OCI-LY3 (cell line): ENCODE measurements around the gene RCAN2.

Experiments used
- H2AFZ ChIP-seq: fragments of 200-600, 300-600 bp; shearing (Covaris generic); 2 replicates; pipeline ENCODE4 v1.6.0; 2014; ENCODE audit warnings: antibody characterized with exemption, low read depth, low read length
- H3K27ac ChIP-seq: fragments of 200-600, 300-600 bp; sonication (generic); 2 replicates; pipeline ENCODE4 v1.5.1; 2014; ENCODE audit warnings: mild to moderate bottlenecking, low read length, moderate library complexity, mixed read lengths
- H3K27me3 ChIP-seq: fragments of 200-600, 300-600 bp; sonication (generic); 2 replicates; pipeline ENCODE4 v1.6.1; 2014; ENCODE audit warnings: low read depth, low read length, mixed read lengths
- H3K36me3 ChIP-seq: fragments of 200-600, 300-600 bp; sonication (generic); replicated peaks from 2 replicates; pipeline ENCODE3; 2014; ENCODE audit warnings: low read depth, low read length, mixed read lengths
- H3K4me1 ChIP-seq: fragments of 300-600, 200-600 bp; sonication (generic); 2 replicates; pipeline ENCODE4 v1.6.1; 2014; ENCODE audit warnings: low read length, mixed read lengths
- H3K4me2 ChIP-seq: fragments of 200-600, 300-600 bp; sonication (generic); 2 replicates; pipeline ENCODE4 v1.6.1; 2014; ENCODE audit warnings: low read length, mixed read lengths
- H3K4me3 ChIP-seq: fragments of 300-600, 200-600 bp; sonication (generic); 2 replicates; pipeline ENCODE4 v1.5.1; 2014; ENCODE audit warnings: antibody characterized with exemption, mild to moderate bottlenecking, low read length, moderate library complexity
- H3K79me2 ChIP-seq: fragments of 300-600, 200-600 bp; shearing (Covaris generic); 2 replicates; pipeline ENCODE4 v1.6.1; 2014; ENCODE audit warnings: mild to moderate bottlenecking, low read length, mixed read lengths
- H3K9ac ChIP-seq: fragments of 300-600, 200-600 bp; shearing (Covaris generic); 2 replicates; pipeline ENCODE4 v1.6.0; 2014; ENCODE audit warnings: mild to moderate bottlenecking, low read length, moderate library complexity
- H3K9me3 ChIP-seq: fragments of 200-600, 300-600 bp; shearing (Covaris generic); 2 replicates; pipeline ENCODE4 v1.6.1; 2014; ENCODE audit warnings: low read length, mixed read lengths; ENCODE audit not compliant: insufficient read depth
- H4K20me1 ChIP-seq: fragments of 200-600, 300-600 bp; sonication (generic); 2 replicates; pipeline ENCODE4 v1.6.1; 2016; ENCODE audit warnings: low read length, mixed read lengths; ENCODE audit not compliant: insufficient read depth
- CTCF ChIP-seq: fragments of 200-600, 300-600 bp; sonication (generic); IDR thresholded peaks from 2 replicates; pipeline ENCODE4 v1.5.1; 2014; ENCODE audit warnings: antibody characterized with exemption, low read length, low read depth
- EZH2phosphoT487 ChIP-seq: fragments of 200-600 bp; shearing (Covaris generic); IDR thresholded peaks from 2 replicates; pipeline ENCODE4 v1.6.1; 2018; ENCODE audit warnings: antibody characterized with exemption, mixed run types, low read depth

Gene RCAN2

GRCh38 chr6:46289898-46290297 lies 201.4 kb downstream of the RCAN2 start:
- Histone ChIP-seq H3K9me3 (no peaks in the 10 kb centered on the region), H3K79me2 (no peaks in the 10 kb centered on the region), H3K4me3 (no peak overlapping the region), H3K4me2 (no peak overlapping the region), H3K4me1 (peaks cover 52% of the 10 kb centered on the region), H3K27ac (no peak overlapping the region), H3K36me3 (no peaks in the 10 kb centered on the region), H3K27me3 (peaks cover 21% of the 10 kb centered on the region), H4K20me1 (no peaks in the 10 kb centered on the region), H3K9ac (no peak overlapping the region), H2AFZ (no peak overlapping the region)
- TF ChIP-seq EZH2phosphoT487 (no peak), CTCF (no peak)

- H3K4me2 ChIP-seq: peak overlapping the region; percentile 2; the same call in 1 of the 2 replicates
- peaks cover 45% of the 10 kb centered on the region for H3K4me1 ChIP-seq
- no peaks in the 10 kb centered on the region for H3K9me3 ChIP-seq
- H2AFZ ChIP-seq: no peak overlapping the region
- H3K27ac ChIP-seq: no peak overlapping the region
- no peak overlapping the region for H3K9ac ChIP-seq
- no peaks in the 10 kb centered on the region for H4K20me1 ChIP-seq
- no peak for TF ChIP-seq CTCF
- TF ChIP-seq EZH2phosphoT487: no peak
- H3K79me2 ChIP-seq: no peaks in the 10 kb centered on the region
- H3K36me3 ChIP-seq: no peaks in the 10 kb centered on the region
- H3K4me3 ChIP-seq: no peak overlapping the region
- H3K27me3 ChIP-seq: peaks cover 19% of the 10 kb centered on the region
These were observed 202.4 kb downstream of the RCAN2 start for GRCh38 chr6:46288835-46289234.

- Histone ChIP-seq H3K9me3 (no peaks in the 10 kb centered on the region), H3K27ac (no peak overlapping the region), H3K9ac (no peak overlapping the region), H4K20me1 (no peaks in the 10 kb centered on the region), H3K27me3 (peaks cover 19% of the 10 kb centered on the region), H3K79me2 (no peaks in the 10 kb centered on the region), H3K4me2 (no peak overlapping the region), H2AFZ (no peak overlapping the region), H3K4me1 (peaks cover 38% of the 10 kb centered on the region), H3K36me3 (no peaks in the 10 kb centered on the region), H3K4me3 (no peak overlapping the region)
- TF ChIP-seq EZH2phosphoT487 (no peak), CTCF (no peak)
These were observed 203.6 kb downstream of the RCAN2 start for GRCh38 chr6:46287681-46288080.

GRCh38 chr6:46287043-46287442 lies 204.2 kb downstream of the RCAN2 start:
- Histone ChIP-seq H3K27me3 (peaks cover 19% of the 10 kb centered on the region), H3K9me3 (no peaks in the 10 kb centered on the region), H3K79me2 (no peaks in the 10 kb centered on the region), H3K27ac (no peak overlapping the region), H4K20me1 (no peaks in the 10 kb centered on the region), H2AFZ (no peak overlapping the region), H3K36me3 (no peaks in the 10 kb centered on the region), H3K9ac (no peak overlapping the region), H3K4me1 (peaks cover 36% of the 10 kb centered on the region), H3K4me2 (no peak overlapping the region), H3K4me3 (no peak overlapping the region)
- TF ChIP-seq CTCF (no peak), EZH2phosphoT487 (no peak)
